ENCODE results near the gene REXO2.

DNA sequence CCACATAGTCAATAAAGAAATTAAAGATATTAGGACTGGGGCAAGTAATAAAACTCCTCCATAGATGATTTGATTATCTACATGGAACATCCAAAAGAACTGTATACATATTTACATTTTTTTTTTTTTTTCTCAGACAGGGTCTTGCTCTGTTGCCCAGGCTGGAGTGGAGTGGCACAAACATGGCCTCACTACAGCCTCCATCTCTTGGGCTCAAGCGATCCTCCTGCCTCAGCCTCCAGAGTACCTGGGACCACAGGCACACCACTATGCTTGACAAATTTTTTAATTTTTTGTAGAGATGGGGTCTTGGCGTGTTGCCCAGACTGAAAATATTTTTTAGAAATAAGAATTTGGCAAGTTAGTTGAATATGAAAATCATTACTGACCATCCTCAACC, 24.7 kb downstream of the REXO2 start:
- TF ChIP-seq CTCF (IDR thresholded peaks at IDR 0.05) (no peak), POLR2A (IDR thresholded peaks at IDR 0.05) (no peak), POLR2AphosphoS5 (IDR thresholded peaks at IDR 0.05) (no peak)

Measured in gastroesophageal sphincter (tissue), 3 donors.